ENCODE results near the gene SIX3.

DNA sequence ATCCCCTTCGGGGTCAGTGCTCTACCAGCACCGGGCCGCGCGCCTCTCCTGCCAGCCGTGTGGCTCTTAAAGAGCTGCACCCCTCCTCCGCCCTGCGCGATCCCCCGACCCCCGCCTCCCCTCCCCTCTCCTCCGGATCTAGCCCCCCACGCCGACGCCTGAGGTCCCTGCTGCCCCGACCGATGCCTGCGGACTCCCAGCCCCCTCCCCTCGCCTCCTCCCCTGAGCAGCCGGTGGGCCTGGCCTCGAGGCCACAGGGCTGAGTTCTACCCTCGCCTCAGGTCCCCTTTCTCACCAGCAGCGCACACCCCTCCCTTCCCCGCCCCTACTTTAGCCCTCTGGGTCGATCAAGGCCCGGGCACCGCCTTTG, 5.8 kb upstream of the SIX3 start:
- TF ChIP-seq ZNF274 (IDR thresholded peaks at IDR 0.05; ENCODE audit: low read depth, low read length) (no peak), YY1 (IDR thresholded peaks at IDR 0.05; ENCODE audit: insufficient read depth, insufficient read length) (no peak)

Measured in NT2/D1 (cell line).